Hepatocyte (in vitro differentiated cells): ENCODE results near the gene STARD13. TPM values are rescaled to one million over a fixed set of nuclear protein-coding genes. Genes with fewer than 3 reads are reported as not detected.
A peak's percentile ranks its signal among the peaks of the same experiment; 100 is the strongest.

ENCODE experiments used
- DNase-seq: peaks from one replicate; pipeline ENCODE4 v3.0.0-alpha.2; 2016; ENCODE audit warnings: low spot score
- H2AFZ ChIP-seq: fragments of 200-600 bp; sonication (generic); 2 replicates; pipeline ENCODE4 v1.6.0; 2016; ENCODE audit warnings: antibody characterized with exemption, mild to moderate bottlenecking
- H3K27ac ChIP-seq: fragments of 200-600 bp; sonication (generic); 2 replicates; pipeline ENCODE4 v1.5.1; 2016; ENCODE audit warnings: mild to moderate bottlenecking
- H3K27me3 ChIP-seq: fragments of 200-600 bp; sonication (generic); 2 replicates; pipeline ENCODE4 v1.6.1; 2016
- H3K36me3 ChIP-seq: fragments of 200-600 bp; sonication (generic); replicated peaks from 2 replicates; pipeline ENCODE4 v1.5.1; 2016; ENCODE audit warnings: low read depth; ENCODE audit not compliant: insufficient read depth
- H3K4me1 ChIP-seq: fragments of 200-600 bp; sonication (generic); 2 replicates; pipeline ENCODE4 v1.5.1; 2016; ENCODE audit warnings: mild to moderate bottlenecking, moderate library complexity; ENCODE audit not compliant: insufficient read depth
- H3K4me2 ChIP-seq: fragments of 200-600 bp; sonication (generic); 2 replicates; pipeline ENCODE4 v1.6.0; 2016
- H3K4me3 ChIP-seq: fragments of 200-600 bp; sonication (generic); 2 replicates; pipeline ENCODE4 v1.5.1; 2016; ENCODE audit warnings: mild to moderate bottlenecking
- H3K79me2 ChIP-seq: fragments of 200-600 bp; sonication (generic); 2 replicates; pipeline ENCODE4 v1.6.0; 2017; ENCODE audit warnings: mild to moderate bottlenecking
- H3K9me2 ChIP-seq: fragments of 200-600 bp; sonication (generic); replicated peaks from 2 replicates; pipeline ENCODE4 v1.6.0; 2017; ENCODE audit warnings: mild to moderate bottlenecking; ENCODE audit not compliant: insufficient read depth
- H3K9me3 ChIP-seq: fragments of 200-600 bp; sonication (generic); 2 replicates; pipeline ENCODE4 v1.5.1; 2016; ENCODE audit warnings: low read depth, mild to moderate bottlenecking
- H4K20me1 ChIP-seq: fragments of 200-600 bp; sonication (generic); 2 replicates; pipeline ENCODE4 v1.6.0; 2016; ENCODE audit warnings: mild to moderate bottlenecking; ENCODE audit not compliant: insufficient read depth, poor library complexity, severe bottlenecking
- CTCF ChIP-seq: fragments of 200-600 bp; sonication (generic); IDR thresholded peaks from 2 replicates; pipeline ENCODE4 v1.5.1; 2016; ENCODE audit warnings: antibody characterized with exemption, mild to moderate bottlenecking; ENCODE audit not compliant: poor library complexity
- EZH2 ChIP-seq: fragments of 200-600 bp; sonication (generic); IDR thresholded peaks from 2 replicates; pipeline ENCODE4 v1.6.1; 2016; ENCODE audit warnings: antibody characterized with exemption, mild to moderate bottlenecking, borderline replicate concordance
- EZH2phosphoT487 ChIP-seq: fragments of 200-600 bp; sonication (generic); IDR thresholded peaks from one replicate; pipeline ENCODE4 v1.6.1; 2018; ENCODE audit warnings: antibody characterized with exemption, mild to moderate bottlenecking, low read depth, moderate library complexity; ENCODE audit not compliant: unreplicated experiment, severe bottlenecking
- WGBS: methylation state at CpG from one replicate; pipeline ENCODE4 v1.1.6; 2016; ENCODE audit warnings: low lambda C conversion rate; ENCODE audit errors: missing lambda C conversion rate; 5-methylcytosine and 5-hydroxymethylcytosine counted together
- polyA plus RNA-seq: library from polyadenylated mRNA; unstranded; fragments of >200 nt; fragmentation: Nextera tagmentation; extraction: Ambion mirVana; gene quantifications from 2 replicates; pipeline ENCODE4 v1.2.1, GENCODE V29; 2016
- total RNA-seq: library from RNA; depleted of rRNA; stranded (reverse); fragments of >200 nt; gene quantifications from 2 replicates; pipeline ENCODE4 v1.2.3, GENCODE V29; 2014

The STARD13 gene
- total and polyA plus RNA-seq, 2 experiments from 2014 or later = 5.4 to 13.5 TPM

- Histone ChIP-seq H3K36me3 (no peaks in the 10 kb centered on the region), H3K27ac (peak overlapping the region; percentile 72), H3K27me3 (no peaks in the 10 kb centered on the region), H2AFZ (no peak overlapping the region), H3K79me2 (no peaks in the 10 kb centered on the region), H3K4me2 (peak overlapping the region; percentile 20), H3K9me2 (no peaks in the 10 kb centered on the region), H4K20me1 (no peaks in the 10 kb centered on the region), H3K4me3 (no peak overlapping the region), H3K4me1 (peaks cover 28% of the 10 kb centered on the region), H3K9me3 (no peaks in the 10 kb centered on the region)
- DNase-seq = no peak
- WGBS = 55% methylated on average over 10 of the region's 10 CpGs
- TF ChIP-seq EZH2phosphoT487 = no peak
- no peak for TF ChIP-seq CTCF
- TF ChIP-seq EZH2 = no peak
Observed at GRCh38 chr13:33119856-33120543, 165.6 kb downstream of the STARD13 start.

GRCh38 chr13:33119022-33119781 is 166.4 kb downstream of the STARD13 start:
- Histone ChIP-seq H3K79me2 (no peaks in the 10 kb centered on the region), H3K9me2 (no peaks in the 10 kb centered on the region), H3K4me1 (peaks cover 28% of the 10 kb centered on the region), H3K27ac (peak overlapping the region; percentile 72), H3K36me3 (no peaks in the 10 kb centered on the region), H3K4me2 (peak overlapping the region; percentile 20), H4K20me1 (no peaks in the 10 kb centered on the region), H2AFZ (no peak overlapping the region), H3K9me3 (no peaks in the 10 kb centered on the region), H3K27me3 (no peaks in the 10 kb centered on the region), H3K4me3 (no peak overlapping the region)
- TF ChIP-seq EZH2phosphoT487 (no peak), CTCF (no peak), EZH2 (no peak)
- no peak for DNase-seq
- 81% methylated on average over 7 of the region's 7 CpGs for WGBS

- no peaks in the 10 kb centered on the region for H3K36me3 ChIP-seq
- no peaks in the 10 kb centered on the region for H4K20me1 ChIP-seq
Observed at GRCh38 chr13:33116321-33117010, 169.1 kb downstream of the STARD13 start.

More at GRCh38 chr13:33116321-33117010, 169.1 kb downstream of the STARD13 start:
- TF ChIP-seq EZH2 (no peak), CTCF (no peak), EZH2phosphoT487 (no peak)
- 59% methylated on average over 2 of the region's 2 CpGs for WGBS
- Histone ChIP-seq H3K9me3 (no peaks in the 10 kb centered on the region), H3K79me2 (no peaks in the 10 kb centered on the region), H3K4me1 (peaks cover 33% of the 10 kb centered on the region), H3K4me3 (no peak overlapping the region), H3K9me2 (no peaks in the 10 kb centered on the region), H3K27me3 (no peaks in the 10 kb centered on the region), H2AFZ (no peak overlapping the region), H3K4me2 (no peak overlapping the region), H3K27ac (peak overlapping the region; percentile 0)
- no peak for DNase-seq
